GM08714 (cell line): Measurements from ENCODE around the gene RREB1.

Source experiments
- H3K4me3 ChIP-seq: fragments of 200-500 bp; sonication (Bioruptor generic); 2 replicates; pipeline ENCODE4 v1.5.1; 2014; ENCODE audit warnings: mild to moderate bottlenecking, low read length, inconsistent platforms
- ZNF274 ChIP-seq: IDR thresholded peaks from 2 replicates; pipeline ENCODE4 v1.6.1; 2012; ENCODE audit warnings: mild to moderate bottlenecking, low read depth, low read length

Gene RREB1

DNA sequence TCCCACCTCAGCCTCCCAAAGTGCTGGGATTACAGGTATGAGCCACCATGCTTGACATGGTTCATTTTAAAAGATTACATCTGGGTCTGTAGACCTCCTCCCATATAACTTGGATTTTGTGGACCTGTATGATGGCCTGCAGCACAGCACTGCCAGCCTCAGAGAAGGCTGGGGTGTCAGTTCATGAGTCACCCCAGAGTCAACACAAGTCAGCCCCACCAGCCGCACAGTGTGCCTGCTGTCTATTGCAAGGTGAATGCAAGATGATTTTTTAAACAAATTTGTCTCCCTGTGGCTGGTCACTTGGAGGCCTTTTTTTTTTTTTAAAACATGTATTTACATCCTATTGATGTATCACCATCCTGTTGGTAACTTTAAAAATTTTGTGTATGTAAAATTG lies 76.7 kb downstream of the RREB1 start:
- no peak for TF ChIP-seq ZNF274
- no peak overlapping the region for H3K4me3 ChIP-seq

DNA sequence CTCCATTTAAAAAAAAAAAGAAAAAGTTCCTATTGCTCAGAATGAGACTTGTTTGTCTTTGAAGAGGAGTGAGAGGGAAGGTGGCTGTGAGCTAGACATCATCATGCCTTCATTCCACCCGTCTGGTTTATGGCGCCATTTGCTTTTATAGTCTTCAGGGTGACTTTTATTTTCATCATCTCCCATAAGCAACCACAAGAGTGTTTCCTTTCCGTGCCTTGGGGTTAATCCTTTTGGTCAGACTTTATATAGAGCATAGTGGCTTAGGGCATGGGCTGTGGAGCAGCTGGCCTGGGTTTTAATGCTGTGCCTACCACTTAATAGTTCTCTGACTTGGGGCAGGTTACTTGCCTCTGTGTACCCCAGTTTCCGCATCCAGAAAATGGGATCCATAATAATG lies 77.8 kb downstream of the RREB1 start:
- H3K4me3 ChIP-seq, result no peak overlapping the region
- TF ChIP-seq ZNF274, result no peak

DNA sequence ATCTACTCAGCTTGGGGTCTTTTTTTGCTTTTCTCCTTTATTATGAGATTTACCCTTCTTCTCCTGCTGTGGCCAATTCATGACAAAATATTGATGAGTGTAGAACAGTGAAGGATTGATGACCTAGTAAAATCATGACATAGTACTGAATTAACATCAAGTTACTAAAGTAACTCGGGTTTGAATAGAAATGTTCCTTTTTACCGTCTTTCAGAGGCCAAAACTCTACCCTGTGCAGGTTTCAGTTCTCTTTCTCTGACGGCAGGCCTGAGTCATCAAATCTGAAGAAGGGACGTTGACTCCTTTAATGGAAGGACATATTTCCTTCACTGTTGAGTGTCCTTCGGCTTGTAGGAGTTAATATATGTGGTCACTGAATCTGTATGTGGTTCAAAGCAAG lies 80.7 kb downstream of the RREB1 start:
- no peak for TF ChIP-seq ZNF274
- no peak overlapping the region for H3K4me3 ChIP-seq

DNA sequence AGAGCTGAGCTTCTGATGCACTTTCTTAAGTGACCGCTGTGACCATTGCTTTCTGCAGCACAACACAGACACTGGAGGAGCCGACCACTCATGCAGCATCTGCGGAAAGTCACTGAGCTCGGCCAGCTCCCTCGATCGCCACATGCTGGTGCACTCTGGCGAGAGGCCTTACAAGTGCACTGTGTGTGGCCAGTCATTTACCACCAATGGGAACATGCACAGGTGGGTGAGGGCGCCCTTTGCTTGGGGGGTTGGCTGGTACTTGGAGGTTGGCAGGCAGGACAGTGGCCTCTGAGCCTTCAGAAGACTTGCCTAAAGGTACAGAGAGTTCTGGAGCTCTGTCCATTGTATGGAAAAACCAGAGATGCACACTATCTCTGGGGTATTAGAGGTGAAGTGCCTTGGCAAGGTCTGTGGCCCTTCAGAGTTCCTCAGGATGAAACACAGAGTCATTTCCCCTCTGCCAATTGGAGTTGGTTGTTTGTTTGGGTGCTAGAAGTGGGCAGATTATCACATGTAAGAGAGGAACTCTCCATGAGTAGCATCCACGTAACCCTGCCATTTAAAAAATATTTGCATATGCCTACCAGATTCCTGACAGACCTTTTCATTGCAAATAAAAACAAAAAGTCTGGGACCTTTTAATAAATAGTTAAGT lies 81.5 kb downstream of the RREB1 start:
- H3K4me3 ChIP-seq, result no peak overlapping the region
- no peak for TF ChIP-seq ZNF274

DNA sequence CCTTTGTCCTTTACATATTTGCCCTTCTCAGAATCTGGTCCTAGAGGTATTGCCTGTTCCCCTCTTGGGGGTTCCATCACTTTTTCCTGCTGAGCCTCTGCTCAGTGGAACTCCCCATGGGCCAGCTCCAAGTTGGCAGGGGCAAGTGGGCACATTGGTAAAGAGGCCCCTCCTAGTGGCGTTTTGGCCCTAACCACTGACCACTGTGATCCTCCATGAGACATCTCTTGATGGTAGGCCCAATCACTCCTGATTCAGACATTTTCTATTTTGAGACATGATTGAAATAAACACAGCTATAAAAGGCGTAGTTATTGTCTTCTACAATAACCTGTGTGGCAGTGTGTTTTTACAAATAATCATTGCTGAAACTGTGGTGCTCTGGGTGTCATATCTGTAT lies 83.0 kb downstream of the RREB1 start:
- no peak for TF ChIP-seq ZNF274

DNA sequence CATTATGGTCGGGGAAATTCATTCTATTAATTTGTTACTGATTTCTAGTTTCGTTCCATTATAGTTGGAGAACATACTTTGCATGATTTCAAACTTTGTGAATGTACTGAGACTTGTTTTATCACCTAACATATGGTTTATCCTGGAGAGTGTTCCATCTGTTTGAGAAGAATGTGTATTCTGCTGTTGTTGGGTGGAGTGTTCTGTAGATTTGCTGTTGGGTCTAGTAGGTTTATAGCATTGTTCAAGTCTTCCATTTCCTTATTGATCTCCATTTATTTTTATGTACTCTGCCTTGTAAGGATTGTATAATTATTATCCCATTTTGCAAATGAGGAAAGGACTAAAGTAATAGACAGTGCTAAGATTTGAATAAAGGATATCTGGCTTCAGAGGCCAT lies 85.4 kb downstream of the RREB1 start:
- no peak for TF ChIP-seq ZNF274
- no peak overlapping the region for H3K4me3 ChIP-seq

More for the DNA sequence above, 83.0 kb downstream of the RREB1 start:
- H3K4me3 ChIP-seq, result no peak overlapping the region

DNA sequence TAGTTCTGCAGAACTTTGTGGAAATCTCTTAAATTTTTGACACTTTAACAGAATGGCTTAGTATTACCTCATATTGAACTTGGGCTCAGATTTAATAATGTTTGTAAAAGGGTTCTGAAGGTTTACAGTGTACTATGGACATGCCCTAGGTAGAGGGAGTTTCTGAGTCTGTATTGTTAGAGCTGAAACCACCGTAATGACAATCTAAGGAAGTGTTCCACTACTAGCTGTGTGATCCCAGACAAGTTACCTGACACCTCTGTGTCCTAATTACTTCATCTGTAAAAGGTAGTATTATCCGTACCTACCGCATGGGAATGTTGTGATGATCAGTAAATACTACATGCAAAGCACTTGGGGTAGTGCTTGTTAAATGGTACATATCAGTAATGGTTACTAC lies 86.9 kb downstream of the RREB1 start:
- no peak for TF ChIP-seq ZNF274
- H3K4me3 ChIP-seq, result no peak overlapping the region

DNA sequence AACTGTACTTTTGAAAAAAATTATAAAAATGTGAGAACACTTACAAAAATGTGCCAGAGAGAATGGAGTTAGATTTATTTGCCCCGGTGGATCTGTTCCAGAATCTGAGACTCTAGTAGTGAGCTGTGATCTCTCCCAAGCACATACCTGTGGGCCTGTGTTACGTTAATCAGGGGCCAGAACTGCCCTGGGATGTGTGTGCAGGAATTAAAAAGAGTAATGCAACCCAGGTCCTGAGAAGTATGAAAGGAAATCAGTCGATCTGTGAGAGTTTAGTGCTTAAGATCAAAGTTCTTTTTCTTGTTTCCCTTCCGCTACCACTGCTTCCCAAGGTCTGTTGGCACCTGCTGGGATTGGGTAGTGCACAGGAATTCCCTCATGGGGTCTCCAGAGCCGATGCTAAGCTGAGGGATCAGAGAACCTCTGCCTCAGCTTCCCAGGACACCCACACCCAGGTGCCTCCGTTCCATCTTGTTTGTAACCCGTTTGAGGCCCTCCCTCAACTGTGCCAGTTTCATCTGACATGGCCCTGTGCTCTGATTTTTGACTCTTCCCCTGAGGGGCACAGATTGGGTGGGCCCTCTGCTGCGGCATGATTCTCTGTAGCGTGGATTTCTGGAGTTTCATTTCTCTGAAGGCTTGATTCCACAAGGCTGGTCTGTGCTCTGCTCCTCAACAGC lies 87.7 kb downstream of the RREB1 start:
- no peak overlapping the region for H3K4me3 ChIP-seq

DNA sequence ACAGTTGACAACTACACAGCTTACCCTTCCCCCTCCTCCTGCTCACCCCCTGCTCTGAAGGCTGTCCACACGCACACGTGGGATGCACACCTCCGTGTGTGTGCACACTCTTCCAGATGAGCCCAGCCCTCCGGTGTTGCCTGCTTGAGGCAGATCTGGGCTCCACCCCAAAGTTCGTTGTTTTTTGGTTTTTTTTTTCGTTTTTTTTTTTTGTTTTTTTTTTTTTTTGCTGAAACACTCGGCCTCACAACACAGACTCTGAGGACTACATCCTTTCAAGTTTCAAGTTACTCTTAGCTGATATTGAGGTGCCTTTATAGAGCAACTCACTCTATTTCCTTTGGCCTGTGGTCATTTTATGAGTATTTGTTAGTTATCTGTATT lies 88.2 kb downstream of the RREB1 start:
- TF ChIP-seq ZNF274, result no peak
- no peak overlapping the region for H3K4me3 ChIP-seq

More for the DNA sequence above, 87.7 kb downstream of the RREB1 start:
- no peak for TF ChIP-seq ZNF274

DNA sequence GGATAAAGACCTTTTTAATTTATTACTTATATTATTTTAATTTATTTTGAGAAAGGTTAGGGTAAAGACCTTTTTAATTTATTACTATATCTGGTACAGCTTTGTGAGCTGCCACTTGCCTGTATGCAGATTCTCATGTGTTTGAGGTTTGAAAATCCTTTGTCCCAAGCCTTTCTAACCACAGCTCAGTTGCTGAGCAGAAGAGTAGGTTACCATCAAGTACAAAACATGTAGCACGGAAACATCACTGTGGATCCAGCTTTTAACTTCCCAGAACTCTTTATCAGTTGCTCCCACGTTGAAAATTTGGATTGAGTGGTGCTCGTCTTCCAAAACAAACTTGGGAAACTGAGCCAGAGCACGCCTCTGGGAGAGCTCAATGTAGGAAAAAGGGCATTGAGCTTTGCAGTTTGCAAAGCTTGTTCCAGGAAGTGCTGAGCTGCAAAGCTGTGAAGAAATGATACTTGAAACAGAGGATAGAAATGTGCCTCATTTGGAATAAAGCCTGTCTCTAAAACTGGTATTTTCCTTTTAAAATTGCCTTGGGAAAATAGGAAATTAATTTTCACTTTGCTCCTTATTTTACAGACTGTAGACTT lies 89.0 kb downstream of the RREB1 start:
- H3K4me3 ChIP-seq, result no peak overlapping the region
- TF ChIP-seq ZNF274, result no peak

DNA sequence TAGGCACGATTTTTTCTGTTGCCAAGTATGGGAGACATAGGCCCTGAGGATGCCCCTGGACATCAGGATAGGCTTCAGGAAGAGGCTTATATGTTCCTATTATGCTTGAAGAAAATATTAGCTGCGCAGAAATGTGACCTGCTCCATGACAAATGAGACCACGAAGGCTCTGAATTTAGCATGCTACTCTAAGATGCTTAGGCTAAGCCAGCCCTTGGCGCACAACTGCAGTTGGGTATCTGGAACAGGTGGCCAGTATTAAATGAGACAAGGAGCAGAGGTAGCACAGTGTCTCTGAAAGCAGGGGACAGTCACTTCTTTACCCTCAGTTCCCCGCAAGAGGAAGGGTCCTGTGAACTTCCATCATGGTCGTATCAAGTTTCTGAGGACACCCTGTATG lies 90.0 kb downstream of the RREB1 start:
- TF ChIP-seq ZNF274, result no peak
- no peak overlapping the region for H3K4me3 ChIP-seq

DNA sequence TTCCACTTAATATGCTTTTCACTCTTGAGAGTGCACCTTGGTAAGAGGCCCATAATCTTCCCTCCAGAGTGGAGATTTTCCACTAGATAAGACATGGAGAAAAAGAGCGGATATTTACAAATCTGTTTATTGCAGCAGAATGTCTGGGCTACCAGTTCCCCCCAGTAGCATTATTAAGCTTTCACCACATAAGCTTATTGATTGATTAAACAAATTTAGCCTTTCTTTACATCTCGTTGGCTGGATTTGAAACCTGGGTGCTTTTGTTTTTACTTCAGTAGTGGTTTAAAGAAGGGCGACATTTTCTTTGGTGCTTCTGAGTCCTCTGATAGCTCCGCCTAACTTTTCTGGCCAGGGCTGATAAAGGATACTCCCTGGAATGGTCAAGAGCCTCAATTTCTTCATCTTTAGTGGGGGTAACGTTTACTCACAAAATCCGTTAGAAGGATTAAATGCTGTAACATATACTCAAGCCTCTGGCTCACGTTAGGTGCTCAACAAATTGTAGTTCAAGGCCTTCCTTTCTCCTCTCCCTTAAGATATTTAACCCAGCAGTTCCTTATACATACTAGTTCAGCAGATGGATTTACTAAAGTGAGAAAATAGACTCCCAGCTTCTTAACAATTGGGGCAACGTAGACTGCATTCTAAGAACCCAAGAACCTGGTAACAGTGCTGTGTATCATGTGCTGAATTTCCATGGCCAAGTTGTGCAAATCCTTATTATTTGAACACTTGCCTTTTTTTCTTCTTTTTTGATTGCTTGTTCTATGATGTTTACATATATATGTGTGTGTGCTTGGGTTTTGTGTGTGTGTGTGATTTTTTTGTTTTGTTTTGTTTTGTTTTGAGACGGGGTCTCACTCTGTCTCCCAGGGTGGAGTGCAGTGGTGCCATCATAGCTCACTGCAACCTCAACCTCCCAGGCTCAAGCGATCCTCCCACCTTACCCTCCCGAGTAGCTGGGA lies 91.4 kb downstream of the RREB1 start:
- no peak for TF ChIP-seq ZNF274
- H3K4me3 ChIP-seq, result no peak overlapping the region

DNA sequence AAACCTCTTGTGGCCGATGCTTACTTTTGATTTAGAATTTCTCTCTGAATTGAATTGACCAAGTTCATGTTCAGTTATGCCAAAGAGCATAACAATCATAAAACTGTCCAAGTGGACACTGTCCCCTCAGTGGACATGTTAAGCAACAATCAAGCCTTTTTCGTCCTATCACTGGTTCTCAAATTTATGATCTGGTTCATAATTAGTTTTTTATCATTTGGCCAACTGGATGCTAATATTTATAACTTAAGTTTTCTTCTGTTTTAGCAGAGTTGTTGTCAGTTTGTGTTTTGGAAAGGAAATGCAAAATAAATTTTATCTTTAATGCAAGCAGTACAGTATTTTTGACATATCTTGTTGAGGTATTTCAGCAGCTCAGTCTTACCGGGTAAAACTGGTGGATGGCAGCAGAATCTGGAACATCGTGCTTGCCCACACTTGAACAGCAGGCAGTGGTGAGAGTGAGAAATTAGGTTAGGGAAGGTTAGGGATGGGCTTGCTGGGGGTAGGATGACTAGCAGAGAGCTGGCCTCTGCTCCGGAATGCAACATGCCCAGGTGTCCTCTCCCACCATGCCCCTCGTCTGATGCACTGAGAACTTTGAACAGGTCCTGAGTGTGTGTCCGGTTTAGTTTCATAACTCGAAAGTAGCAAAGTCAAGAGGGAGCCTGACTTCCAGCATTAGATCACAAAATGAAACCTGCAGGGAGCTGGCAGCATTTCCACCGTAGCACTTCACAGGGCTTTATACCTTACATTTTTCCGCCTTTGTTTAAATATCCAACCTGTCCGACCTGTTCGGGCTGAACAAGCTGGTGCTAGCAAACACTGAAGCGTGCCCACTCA lies 93.1 kb downstream of the RREB1 start:
- TF ChIP-seq ZNF274, result no peak
- no peak overlapping the region for H3K4me3 ChIP-seq

DNA sequence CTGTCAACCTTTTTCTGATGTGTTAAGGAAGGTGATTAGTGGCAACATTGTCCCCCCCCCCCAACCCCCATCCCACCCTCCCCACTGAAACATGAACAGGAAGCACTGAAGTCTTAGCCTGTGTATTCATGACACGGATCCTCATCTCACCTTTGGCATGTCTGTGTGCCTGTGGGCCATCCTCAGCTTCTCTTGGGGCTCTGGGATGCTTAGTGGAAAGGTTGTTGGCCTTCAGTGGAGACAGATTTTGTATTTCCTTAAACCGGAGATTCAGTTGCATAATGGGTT lies 93.6 kb downstream of the RREB1 start:
- no peak overlapping the region; the same call in 1 of the 2 replicates for H3K4me3 ChIP-seq
- TF ChIP-seq ZNF274, result no peak
